ES-I3 (cell line): ENCODE measurements around the gene ACVR1B.

ENCODE experiments used
- H3K36me3 ChIP-seq: 2 replicates; pipeline ENCODE4 v1.6.1; 2013; ENCODE audit warnings: mild to moderate bottlenecking, low read length, control low read depth, moderate library complexity; ENCODE audit not compliant: insufficient read depth
- H3K4me1 ChIP-seq: 2 replicates; pipeline ENCODE4 v1.6.1; 2013; ENCODE audit warnings: mild to moderate bottlenecking, control low read depth, low read length; ENCODE audit not compliant: insufficient read depth
- H3K9ac ChIP-seq: 2 replicates; pipeline ENCODE4 v1.6.1; 2013; ENCODE audit warnings: low read depth, mild to moderate bottlenecking, low read length, moderate library complexity
- H3K9me3 ChIP-seq: 2 replicates; pipeline ENCODE4 v1.6.1; 2013; ENCODE audit warnings: mild to moderate bottlenecking, low read length, moderate library complexity; ENCODE audit not compliant: control insufficient read depth, insufficient read depth

The ACVR1B gene

GRCh38 chr12:52015532-52016041 lies 64.1 kb downstream of the ACVR1B start:
- H3K4me1 ChIP-seq, result peaks cover 20% of the 10 kb centered on the region
- peak overlapping the region; percentile 16; the same call in 1 of the 2 replicates for H3K9ac ChIP-seq

GRCh38 chr12:52018433-52019112 lies 67.1 kb downstream of the ACVR1B start:
- Histone ChIP-seq H3K4me1 (peaks cover 12% of the 10 kb centered on the region; the same call in 1 of the 2 replicates), H3K9me3 (no peaks in the 10 kb centered on the region), H3K9ac (no peak overlapping the region), H3K36me3 (no peaks in the 10 kb centered on the region)

More at GRCh38 chr12:52015532-52016041, 64.1 kb downstream of the ACVR1B start:
- H3K9me3 ChIP-seq, result no peaks in the 10 kb centered on the region
- H3K36me3 ChIP-seq, result no peaks in the 10 kb centered on the region

- no peaks in the 10 kb centered on the region for H3K9me3 ChIP-seq
- H3K4me1 ChIP-seq, result peaks cover 10% of the 10 kb centered on the region; the same call in 1 of the 2 replicates
- no peak overlapping the region for H3K9ac ChIP-seq
- no peaks in the 10 kb centered on the region for H3K36me3 ChIP-seq
Measured at GRCh38 chr12:52019113-52019770, 67.7 kb downstream of the ACVR1B start.

GRCh38 chr12:52020539-52021336 lies 69.2 kb downstream of the ACVR1B start:
- Histone ChIP-seq H3K36me3 (no peaks in the 10 kb centered on the region), H3K4me1 (peaks cover 5% of the 10 kb centered on the region; the same call in 1 of the 2 replicates), H3K9ac (peak overlapping the region; percentile 30; the same call in 1 of the 2 replicates), H3K9me3 (no peaks in the 10 kb centered on the region)

GRCh38 chr12:52022841-52023181 lies 71.3 kb downstream of the ACVR1B start:
- Histone ChIP-seq H3K9ac (peak overlapping the region; percentile 50; the same call in 1 of the 2 replicates), H3K9me3 (no peaks in the 10 kb centered on the region), H3K36me3 (no peaks in the 10 kb centered on the region), H3K4me1 (peaks cover 9% of the 10 kb centered on the region; the same call in 1 of the 2 replicates)

- Histone ChIP-seq H3K9me3 (no peaks in the 10 kb centered on the region), H3K4me1 (peaks cover 9% of the 10 kb centered on the region; the same call in 1 of the 2 replicates), H3K36me3 (no peaks in the 10 kb centered on the region), H3K9ac (peak overlapping the region; percentile 50; the same call in 1 of the 2 replicates)
Measured at GRCh38 chr12:52023182-52023975, 71.9 kb downstream of the ACVR1B start.

- Histone ChIP-seq H3K9me3 (no peaks in the 10 kb centered on the region), H3K9ac (peak overlapping the region; percentile 50; the same call in 1 of the 2 replicates), H3K36me3 (no peaks in the 10 kb centered on the region), H3K4me1 (peaks cover 9% of the 10 kb centered on the region; the same call in 1 of the 2 replicates)
Measured at GRCh38 chr12:52023976-52024688, 72.6 kb downstream of the ACVR1B start.

GRCh38 chr12:52024845-52025230 lies 73.3 kb downstream of the ACVR1B start:
- H3K4me1 ChIP-seq, result peaks cover 9% of the 10 kb centered on the region; the same call in 1 of the 2 replicates
- no peak overlapping the region for H3K9ac ChIP-seq
- no peaks in the 10 kb centered on the region for H3K9me3 ChIP-seq
- H3K36me3 ChIP-seq, result no peaks in the 10 kb centered on the region

GRCh38 chr12:52026263-52026662 lies 74.8 kb downstream of the ACVR1B start:
- H3K9ac ChIP-seq, result no peak overlapping the region
- no peaks in the 10 kb centered on the region for H3K9me3 ChIP-seq
- peaks cover 9% of the 10 kb centered on the region; the same call in 1 of the 2 replicates for H3K4me1 ChIP-seq
- H3K36me3 ChIP-seq, result no peaks in the 10 kb centered on the region

GRCh38 chr12:52027085-52027843 lies 75.8 kb downstream of the ACVR1B start:
- Histone ChIP-seq H3K9me3 (no peaks in the 10 kb centered on the region), H3K4me1 (peaks cover 9% of the 10 kb centered on the region; the same call in 1 of the 2 replicates), H3K36me3 (no peaks in the 10 kb centered on the region), H3K9ac (no peak overlapping the region)

- Histone ChIP-seq H3K9ac (no peak overlapping the region), H3K9me3 (no peaks in the 10 kb centered on the region), H3K4me1 (0 out of 2 replicates have a peak, but pooled peaks cover 6% of the 10 kb centered on the region), H3K36me3 (no peaks in the 10 kb centered on the region)
Measured at GRCh38 chr12:52029685-52030084, 78.2 kb downstream of the ACVR1B start.

- H3K9ac ChIP-seq, result peak overlapping the region; percentile 34; the same call in 1 of the 2 replicates
- no peaks in the 10 kb centered on the region for H3K9me3 ChIP-seq
- no peaks in the 10 kb centered on the region for H3K36me3 ChIP-seq
- peaks cover 8% of the 10 kb centered on the region for H3K4me1 ChIP-seq
Measured at GRCh38 chr12:52032446-52032803, 80.9 kb downstream of the ACVR1B start.
